Fibroblast of villous mesenchyme (primary cell): ENCODE results near the gene SLC5A6. TPM values are rescaled to one million over a fixed set of nuclear protein-coding genes. Genes with fewer than 3 reads are reported as not detected.

Experiments
- DNase-seq: peaks from one replicate; pipeline ENCODE4 v3.0.0-alpha.2; 2010; ENCODE audit warnings: low read depth
- H3K4me3 ChIP-seq: 2 replicates; pipeline ENCODE4 v1.5.1; 2011; ENCODE audit warnings: low read depth, mild to moderate bottlenecking, low read length
- total RNA-seq: library from RNA; depleted of rRNA; stranded (reverse); fragments of >200 nt; gene quantifications from 2 replicates; pipeline ENCODE4 v1.2.3, GENCODE V29; 2012
- TF ChIP-seq, protein P1 (sequence below): IDR thresholded peaks from 2 replicates; pipeline ENCODE4 v1.5.1; 2012; ENCODE audit warnings: low read depth, mild to moderate bottlenecking, low read length; ENCODE audit not compliant: insufficient read depth

The SLC5A6 gene
- total RNA-seq, 1 donor, result 25.9 TPM

DNA sequence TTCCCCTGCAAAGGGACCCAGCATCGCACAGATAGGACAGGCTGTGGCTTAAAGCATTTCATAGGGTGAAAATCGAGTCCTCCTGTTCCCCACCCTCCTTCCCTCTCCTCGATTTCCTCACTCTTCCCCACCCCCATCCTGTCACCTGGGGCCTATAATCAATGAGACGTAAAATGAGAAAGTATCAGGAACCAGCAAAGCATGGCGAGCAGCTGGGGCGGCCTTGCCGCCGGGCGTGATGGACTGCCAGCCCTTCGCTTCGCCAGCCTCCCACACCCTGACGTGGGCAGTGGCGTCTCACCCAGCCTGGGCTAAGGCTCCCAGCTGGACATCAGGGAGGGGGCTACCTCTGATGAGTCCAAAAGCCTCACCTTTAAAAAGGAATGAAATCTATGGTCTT, 39.7 kb upstream of the SLC5A6 start:
- TF ChIP-seq, protein P1, sequence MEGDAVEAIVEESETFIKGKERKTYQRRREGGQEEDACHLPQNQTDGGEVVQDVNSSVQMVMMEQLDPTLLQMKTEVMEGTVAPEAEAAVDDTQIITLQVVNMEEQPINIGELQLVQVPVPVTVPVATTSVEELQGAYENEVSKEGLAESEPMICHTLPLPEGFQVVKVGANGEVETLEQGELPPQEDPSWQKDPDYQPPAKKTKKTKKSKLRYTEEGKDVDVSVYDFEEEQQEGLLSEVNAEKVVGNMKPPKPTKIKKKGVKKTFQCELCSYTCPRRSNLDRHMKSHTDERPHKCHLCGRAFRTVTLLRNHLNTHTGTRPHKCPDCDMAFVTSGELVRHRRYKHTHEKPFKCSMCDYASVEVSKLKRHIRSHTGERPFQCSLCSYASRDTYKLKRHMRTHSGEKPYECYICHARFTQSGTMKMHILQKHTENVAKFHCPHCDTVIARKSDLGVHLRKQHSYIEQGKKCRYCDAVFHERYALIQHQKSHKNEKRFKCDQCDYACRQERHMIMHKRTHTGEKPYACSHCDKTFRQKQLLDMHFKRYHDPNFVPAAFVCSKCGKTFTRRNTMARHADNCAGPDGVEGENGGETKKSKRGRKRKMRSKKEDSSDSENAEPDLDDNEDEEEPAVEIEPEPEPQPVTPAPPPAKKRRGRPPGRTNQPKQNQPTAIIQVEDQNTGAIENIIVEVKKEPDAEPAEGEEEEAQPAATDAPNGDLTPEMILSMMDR, result no peak
- no peak overlapping the region for H3K4me3 ChIP-seq
- no peak for DNase-seq

DNA sequence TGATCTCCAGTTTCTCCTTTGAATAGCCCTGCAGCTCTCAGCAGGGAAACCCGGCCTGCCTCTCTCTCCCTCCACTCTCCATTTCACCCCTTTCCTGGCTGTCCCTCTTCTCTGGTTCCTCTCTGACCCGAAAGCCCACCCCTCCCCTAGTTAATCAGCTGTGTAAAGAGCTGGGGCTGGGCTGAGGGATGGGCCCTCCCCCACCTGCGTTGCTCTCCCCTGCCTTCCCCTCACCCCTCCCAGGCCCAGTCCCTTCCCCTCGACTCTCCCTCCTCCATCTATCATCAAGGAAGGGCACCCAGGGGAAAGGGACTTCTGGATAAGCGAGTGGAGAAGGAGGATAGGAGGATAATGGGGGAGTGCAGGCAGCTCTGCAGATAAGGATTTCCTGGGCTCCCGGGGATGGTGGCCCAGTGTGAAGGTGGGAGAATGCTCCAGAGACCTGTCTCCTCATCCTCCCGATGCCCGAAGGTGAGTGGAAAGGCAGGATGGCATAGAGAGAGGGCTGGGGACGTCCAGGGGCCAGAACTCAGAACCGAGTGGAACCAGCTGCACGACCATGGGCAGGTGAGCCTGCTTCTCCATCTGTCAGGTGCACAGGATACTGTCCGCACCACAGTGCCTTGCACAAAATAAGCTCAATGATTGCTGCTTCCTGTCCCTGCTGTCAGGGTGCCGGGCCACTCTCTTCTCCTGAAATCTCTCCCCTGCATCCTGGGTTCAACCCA, 38.7 kb upstream of the SLC5A6 start:
- TF ChIP-seq, protein P1, result no peak
- no peak overlapping the region for H3K4me3 ChIP-seq
- no peak for DNase-seq

DNA sequence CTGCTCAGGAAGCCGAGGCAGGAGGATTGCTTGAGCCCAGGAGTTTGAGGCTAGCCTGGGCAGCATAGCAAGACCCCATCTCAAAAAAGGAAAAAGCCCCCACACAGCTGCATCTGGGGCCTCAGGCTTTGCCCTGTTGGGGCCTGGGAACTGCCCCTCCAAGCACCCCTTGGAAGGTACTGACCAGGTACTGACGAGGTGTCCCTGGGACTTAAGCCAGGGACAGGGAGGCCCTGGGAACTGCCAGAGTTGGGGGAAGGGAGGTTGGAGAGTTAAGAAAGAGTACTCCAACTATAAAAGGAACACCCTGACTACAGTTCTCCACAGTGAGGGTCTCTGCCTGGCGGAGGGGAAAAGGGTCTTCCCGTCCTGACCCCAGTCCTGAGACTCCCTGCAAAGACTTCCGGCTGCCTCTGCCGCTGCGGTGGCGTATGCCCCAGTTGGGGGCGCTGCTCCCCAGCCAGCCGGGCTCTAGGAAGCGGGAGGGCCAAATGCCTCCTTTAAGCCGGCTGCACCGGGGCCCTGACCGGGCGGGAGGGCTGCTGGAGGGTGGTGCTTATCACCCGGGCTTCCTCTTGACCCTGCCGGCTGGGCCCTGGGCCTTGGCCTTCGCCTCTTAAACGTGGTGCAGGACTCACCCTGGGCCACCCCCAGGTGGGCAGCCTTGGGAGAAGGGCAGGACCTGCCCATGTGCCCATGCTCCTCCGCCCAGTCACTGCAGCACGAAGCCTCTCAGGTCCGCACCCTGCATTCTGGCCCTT, 38.0 kb upstream of the SLC5A6 start:
- peak; percentile 57 for DNase-seq
- TF ChIP-seq, protein P1, result peak; percentile 81
- no peak overlapping the region for H3K4me3 ChIP-seq

DNA sequence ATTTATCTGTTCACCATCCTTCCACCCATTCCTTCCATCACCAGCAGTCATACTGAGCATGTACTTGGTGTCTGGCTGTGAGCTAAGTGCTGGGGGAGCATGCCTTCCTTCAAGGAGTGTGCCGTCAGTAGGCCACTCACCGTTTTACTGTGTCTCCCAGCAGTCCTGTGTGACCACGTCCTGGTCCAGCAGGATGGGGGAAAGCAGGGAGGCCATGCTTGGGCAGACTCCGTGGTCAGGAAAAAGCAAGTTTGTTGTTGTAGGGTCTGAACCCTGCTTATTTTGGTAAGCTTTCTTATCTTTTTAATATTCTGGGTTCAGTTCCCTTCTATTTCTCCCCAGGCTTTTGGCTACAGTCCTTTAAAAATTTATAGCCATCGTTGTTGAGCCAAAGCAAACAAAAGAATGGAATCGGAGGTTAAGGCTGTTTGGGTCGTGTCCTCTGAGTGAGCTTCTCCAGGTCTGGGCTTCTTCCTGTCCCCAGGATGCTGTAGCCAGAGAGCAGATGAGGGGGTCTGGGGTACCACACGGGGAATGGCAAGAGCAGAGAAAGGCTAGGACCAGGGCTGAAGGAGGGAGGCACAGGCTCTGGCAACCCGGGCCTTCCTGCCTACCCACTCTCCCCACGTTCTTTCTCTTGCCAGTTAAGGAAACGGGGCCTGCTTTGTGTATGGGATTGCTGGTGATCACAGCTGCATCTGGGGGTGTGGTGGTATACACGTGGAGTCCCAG, 37.3 kb upstream of the SLC5A6 start:
- DNase-seq, result no peak
- TF ChIP-seq, protein P1, result no peak
- no peak overlapping the region for H3K4me3 ChIP-seq

DNA sequence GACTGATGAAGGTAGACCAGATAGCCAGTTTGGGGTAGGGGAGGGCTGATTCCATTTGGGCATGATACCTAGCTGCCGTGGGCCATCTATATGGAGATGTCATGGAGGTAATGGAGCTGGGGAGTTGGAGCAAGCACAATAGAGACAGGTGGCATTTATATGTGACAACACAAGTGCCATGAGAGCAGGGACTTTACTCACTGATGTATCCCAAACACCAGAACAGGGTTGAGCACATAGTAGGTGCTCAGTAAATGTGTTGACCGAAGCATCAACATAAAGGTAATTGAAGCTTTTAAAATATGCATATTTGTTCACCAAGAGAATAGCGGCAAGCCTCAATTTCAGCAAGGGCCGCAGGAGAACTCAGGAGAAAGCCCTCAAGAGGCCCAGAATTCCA, 35.8 kb upstream of the SLC5A6 start:
- TF ChIP-seq, protein P1, result no peak
- DNase-seq, result no peak
- no peak overlapping the region for H3K4me3 ChIP-seq

DNA sequence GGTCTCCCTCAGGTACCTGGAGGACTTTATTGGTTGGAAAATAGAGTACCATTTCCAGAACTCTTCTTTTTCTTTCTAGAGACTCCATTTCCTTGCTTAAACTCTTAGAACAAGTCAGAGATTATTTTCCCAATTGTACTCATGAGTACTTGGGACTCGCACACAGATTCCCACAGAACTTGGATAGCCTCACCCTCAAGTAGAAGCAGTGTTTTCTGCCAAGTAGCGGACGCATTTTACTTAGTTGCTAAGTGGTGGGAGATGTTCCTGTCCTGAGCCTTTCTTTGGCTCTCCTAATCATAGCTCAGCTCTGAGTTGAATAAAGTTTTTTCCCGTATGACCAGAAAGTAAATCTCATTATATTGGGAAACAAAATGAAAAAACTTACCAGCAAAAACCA, 33.6 kb upstream of the SLC5A6 start:
- no peak for DNase-seq
- TF ChIP-seq, protein P1, result no peak
- H3K4me3 ChIP-seq, result no peak overlapping the region
